GM12891 (cell line): ENCODE results near the gene CARD11.

Source experiments
- PAX5 ChIP-seq: IDR thresholded peaks from 2 replicates; pipeline ENCODE4 v1.6.1; 2011; ENCODE audit warnings: low read length, moderate library complexity, mild to moderate bottlenecking; ENCODE audit not compliant: insufficient read depth, severe bottlenecking
- POLR2A ChIP-seq: IDR thresholded peaks from 2 replicates; pipeline ENCODE4 v1.6.1; 2011; ENCODE audit warnings: low read depth, low read length, control low read depth
- POLR2AphosphoS5 ChIP-seq: IDR thresholded peaks from 2 replicates; pipeline ENCODE4 v1.6.1; 2011; ENCODE audit warnings: low read depth, low read length, control low read depth
- POU2F2 ChIP-seq: IDR thresholded peaks from 2 replicates; pipeline ENCODE4 v1.6.1; 2011; ENCODE audit warnings: low read depth, mild to moderate bottlenecking, control low read depth, low read length, moderate library complexity
- SPI1 ChIP-seq: IDR thresholded peaks from 2 replicates; pipeline ENCODE4 v1.6.1; 2011; ENCODE audit warnings: low read depth, low read length, control low read depth
- TAF1 ChIP-seq: IDR thresholded peaks from 2 replicates; pipeline ENCODE4 v1.6.1; 2011; ENCODE audit warnings: low read depth, low read length, control low read depth

- TF ChIP-seq POLR2A (no peak), POLR2AphosphoS5 (no peak), TAF1 (no peak), SPI1 (no peak), PAX5 (no peak), POU2F2 (no peak)
Observed at GRCh38 chr7:2970307-2970664, 73.4 kb downstream of the CARD11 start.
